OCI-LY1 (cell line): ENCODE measurements around the gene GRM7.

ENCODE experiments used
- H2AFZ ChIP-seq: fragments of 200-600 bp; sonication (generic), shearing (Covaris generic); 2 replicates; pipeline ENCODE4 v1.6.0; 2014; ENCODE audit warnings: antibody characterized with exemption, mild to moderate bottlenecking, low read length
- H3F3A ChIP-seq: fragments of 200-600 bp; sonication (generic), shearing (Covaris generic); 2 replicates; pipeline ENCODE4 v1.6.0; 2014; ENCODE audit warnings: mild to moderate bottlenecking, antibody characterized with exemption, low read length, moderate library complexity; ENCODE audit not compliant: insufficient read depth
- H3K27ac ChIP-seq: fragments of 200-600 bp; sonication (generic); 2 replicates; pipeline ENCODE4 v1.5.1; 2014; ENCODE audit warnings: low read length, mixed run types, mild to moderate bottlenecking, low read depth; ENCODE audit not compliant: poor library complexity, severe bottlenecking
- H3K27me3 ChIP-seq: fragments of 200-600 bp; sonication (generic); 2 replicates; pipeline ENCODE4 v1.6.0; 2014; ENCODE audit warnings: antibody characterized with exemption, mild to moderate bottlenecking, low read length, moderate library complexity; ENCODE audit not compliant: insufficient read depth
- H3K36me3 ChIP-seq: fragments of 200-600 bp; sonication (generic); 2 replicates; pipeline ENCODE4 v1.6.1; 2014; ENCODE audit warnings: mild to moderate bottlenecking, antibody characterized with exemption, low read length, moderate library complexity, mixed read lengths; ENCODE audit not compliant: insufficient read depth
- H3K4me1 ChIP-seq: fragments of 200-600 bp; sonication (generic); 2 replicates; pipeline ENCODE4 v1.5.1; 2014; ENCODE audit warnings: mild to moderate bottlenecking, low read length, moderate library complexity; ENCODE audit not compliant: insufficient read depth, severe bottlenecking
- H3K4me2 ChIP-seq: fragments of 200-600 bp; sonication (generic), shearing (Covaris generic); 2 replicates; pipeline ENCODE4 v1.6.1; 2014; ENCODE audit warnings: low read length
- H3K4me3 ChIP-seq: fragments of 200-600 bp; sonication (generic); 2 replicates; pipeline ENCODE4 v1.5.1; 2014; ENCODE audit warnings: low read length, low read depth, mild to moderate bottlenecking, mixed read lengths; ENCODE audit not compliant: poor library complexity, severe bottlenecking
- H3K79me2 ChIP-seq: fragments of 200-600 bp; shearing (Covaris generic); 2 replicates; pipeline ENCODE4 v1.6.1; 2016; ENCODE audit warnings: mixed run types, low read length, mixed read lengths; ENCODE audit not compliant: insufficient read depth
- H3K9ac ChIP-seq: fragments of 200-600 bp; sonication (generic), shearing (Covaris generic); 2 replicates; pipeline ENCODE4 v1.6.1; 2014; ENCODE audit warnings: mild to moderate bottlenecking, low read length, mixed read lengths
- H3K9me2 ChIP-seq: fragments of 200-600 bp; sonication (generic), shearing (Covaris generic); 2 replicates; pipeline ENCODE4 v1.6.1; 2014; ENCODE audit warnings: low read depth, mild to moderate bottlenecking, low read length, mixed read lengths
- H3K9me3 ChIP-seq: fragments of 200-600 bp; shearing (Covaris generic); 2 replicates; pipeline ENCODE4 v1.6.1; 2014; ENCODE audit warnings: low read length, mixed read lengths
- H4K20me1 ChIP-seq: fragments of 200-600 bp; sonication (generic), shearing (Covaris generic); 2 replicates; pipeline ENCODE4 v1.6.0; 2016; ENCODE audit warnings: mild to moderate bottlenecking, low read length; ENCODE audit not compliant: insufficient read depth
- CTCF ChIP-seq: fragments of 200-600 bp; sonication (generic), shearing (Covaris generic); IDR thresholded peaks from 2 replicates; pipeline ENCODE4 v1.5.1; 2017; ENCODE audit warnings: mild to moderate bottlenecking, antibody characterized with exemption, low read length, moderate library complexity, mixed read lengths
- EZH2 ChIP-seq: fragments of 200-600 bp; sonication (generic), shearing (Covaris generic); IDR thresholded peaks from 2 replicates; pipeline ENCODE4 v1.8.0; 2017; ENCODE audit warnings: borderline replicate concordance, mixed run types, mild to moderate bottlenecking, antibody characterized with exemption, low read length, moderate library complexity, mixed read lengths

Gene GRM7

GRCh38 chr3:7733933-7734332, 873.0 kb downstream of the GRM7 start:
- no peak overlapping the region for H2AFZ ChIP-seq
- H3K27me3 ChIP-seq = no peaks in the 10 kb centered on the region
- no peak for TF ChIP-seq EZH2
- no peak for TF ChIP-seq CTCF
- no peak overlapping the region for H3K4me2 ChIP-seq
- H3K27ac ChIP-seq = no peak overlapping the region
- no peak overlapping the region for H3K4me3 ChIP-seq
- H3F3A ChIP-seq = no peaks in the 10 kb centered on the region
- H3K4me1 ChIP-seq = no peaks in the 10 kb centered on the region
- H3K36me3 ChIP-seq = no peaks in the 10 kb centered on the region
- H3K9me3 ChIP-seq = no peaks in the 10 kb centered on the region
- no peak overlapping the region for H3K9ac ChIP-seq
- no peaks in the 10 kb centered on the region for H3K79me2 ChIP-seq
- H3K9me2 ChIP-seq = no peaks in the 10 kb centered on the region
- no peaks in the 10 kb centered on the region for H4K20me1 ChIP-seq

- no peaks in the 10 kb centered on the region for H3K27me3 ChIP-seq
- H3K36me3 ChIP-seq = no peaks in the 10 kb centered on the region
- no peak overlapping the region for H3K9ac ChIP-seq
- H3K4me3 ChIP-seq = no peak overlapping the region
- H3K9me2 ChIP-seq = no peaks in the 10 kb centered on the region
- H3K79me2 ChIP-seq = no peaks in the 10 kb centered on the region
- no peak overlapping the region for H2AFZ ChIP-seq
- TF ChIP-seq CTCF = no peak
- no peak for TF ChIP-seq EZH2
- no peak overlapping the region for H3K27ac ChIP-seq
- no peaks in the 10 kb centered on the region for H3F3A ChIP-seq
- no peak overlapping the region for H3K4me2 ChIP-seq
- no peaks in the 10 kb centered on the region for H3K9me3 ChIP-seq
- H3K4me1 ChIP-seq = no peaks in the 10 kb centered on the region
- H4K20me1 ChIP-seq = no peaks in the 10 kb centered on the region
These were observed 873.5 kb downstream of the GRM7 start for GRCh38 chr3:7734456-7734855.

- Histone ChIP-seq H3K36me3 (no peaks in the 10 kb centered on the region), H3K79me2 (no peaks in the 10 kb centered on the region), H3K4me2 (no peak overlapping the region), H3F3A (no peaks in the 10 kb centered on the region), H3K4me1 (no peaks in the 10 kb centered on the region), H3K4me3 (no peak overlapping the region), H3K27me3 (no peaks in the 10 kb centered on the region), H3K27ac (no peak overlapping the region), H3K9me2 (no peaks in the 10 kb centered on the region), H3K9ac (no peak overlapping the region), H2AFZ (no peak overlapping the region), H4K20me1 (no peaks in the 10 kb centered on the region), H3K9me3 (no peaks in the 10 kb centered on the region)
- no peak for TF ChIP-seq CTCF
- no peak for TF ChIP-seq EZH2
These were observed 876.3 kb downstream of the GRM7 start for GRCh38 chr3:7737263-7737662.
